ENCODE data around the gene EFHD2. TPM values are rescaled to one million over a fixed set of nuclear protein-coding genes. Genes with fewer than 3 reads are reported as not detected.
A peak's percentile ranks its signal among the peaks of the same experiment; 100 is the strongest.
"Not testable (repeated sequence)": the region's sequence is repeated elsewhere in the genome, so short reads cannot be mapped to it uniquely, and the experiment has no call there.

The EFHD2 gene, protein sequence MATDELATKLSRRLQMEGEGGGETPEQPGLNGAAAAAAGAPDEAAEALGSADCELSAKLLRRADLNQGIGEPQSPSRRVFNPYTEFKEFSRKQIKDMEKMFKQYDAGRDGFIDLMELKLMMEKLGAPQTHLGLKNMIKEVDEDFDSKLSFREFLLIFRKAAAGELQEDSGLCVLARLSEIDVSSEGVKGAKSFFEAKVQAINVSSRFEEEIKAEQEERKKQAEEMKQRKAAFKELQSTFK
- total RNA-seq (2014; rRNA removed; shearing (Covaris generic)) = 52.5 and 60.2 TPM in 2 replicates

- DNase-seq (ENCODE audit: low spot score) = peak; percentile 76
- in situ Hi-C loops (cut with HindIII; ENCODE audit: low sequenced_read_pairs) = no loop called here
Measured at GRCh38 chr1:15409388-15410222, at the start of gene EFHD2. Gene EFHD2, plus strand, starts transcription at chr1:15409888. Its CDS starts 84 bp downstream, at chr1:15409972.

GRCh38 chr1:15360700-15361099, 49.0 kb upstream of the EFHD2 start:
- DNase-seq (ENCODE audit: low spot score) = no peak
- in situ Hi-C loops (cut with HindIII; ENCODE audit: low sequenced_read_pairs) = no loop called here

- DNase-seq (ENCODE audit: low spot score) = no peak
- in situ Hi-C loops (cut with HindIII; ENCODE audit: low sequenced_read_pairs) = no loop called here
Measured at GRCh38 chr1:15362096-15362736, 47.5 kb upstream of the EFHD2 start.

DNA sequence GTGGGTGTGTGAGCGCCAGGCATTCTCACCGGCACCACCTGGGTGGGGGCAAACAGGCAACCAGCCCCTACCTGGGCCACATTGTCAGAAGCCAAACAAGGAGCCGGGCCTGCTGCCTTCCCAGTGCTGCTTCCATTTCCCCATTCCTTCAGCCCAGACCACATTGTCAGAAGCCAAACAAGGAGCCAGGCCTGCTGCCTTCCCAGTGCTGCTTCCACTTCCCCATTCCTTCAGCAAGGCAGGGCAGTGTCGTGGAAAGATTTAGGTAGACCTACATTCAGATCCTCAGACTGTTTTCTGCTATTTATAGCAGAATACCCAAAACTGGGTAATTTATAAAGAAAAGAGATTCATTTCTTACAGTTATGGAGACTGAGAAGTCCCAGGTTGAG, 47.0 kb upstream of the EFHD2 start:
- in situ Hi-C loops (cut with HindIII; ENCODE audit: low sequenced_read_pairs) = no loop called here

GRCh38 chr1:15364740-15365139, 44.9 kb upstream of the EFHD2 start:
- DNase-seq (ENCODE audit: low spot score) = no peak
- in situ Hi-C loops (cut with HindIII; ENCODE audit: low sequenced_read_pairs) = no loop called here

More for the DNA sequence above, 47.0 kb upstream of the EFHD2 start:
- no peak for DNase-seq (ENCODE audit: low spot score)

DNA sequence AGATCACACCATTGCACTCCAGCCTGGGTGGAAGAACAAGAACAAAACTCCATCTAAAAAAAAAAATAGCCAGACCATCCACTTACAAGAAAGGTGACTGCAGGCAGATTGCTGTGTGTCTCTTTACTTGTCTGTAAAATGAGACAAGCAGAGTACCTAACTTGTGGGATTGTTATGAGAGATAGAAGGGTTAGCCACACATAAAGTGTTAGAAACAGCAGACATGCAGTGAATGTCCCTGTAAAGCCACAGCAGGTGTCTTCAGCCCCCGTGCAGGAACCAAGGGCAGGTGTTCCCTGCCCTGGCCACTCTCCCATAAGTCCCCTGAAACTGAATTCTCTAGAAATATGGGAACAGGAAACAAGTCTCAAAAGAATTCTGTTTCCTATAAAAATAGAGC, 40.8 kb upstream of the EFHD2 start:
- DNase-seq (ENCODE audit: low spot score) = no peak
- in situ Hi-C loops (cut with HindIII; ENCODE audit: low sequenced_read_pairs) = no loop called here

- DNase-seq (ENCODE audit: low spot score) = no peak
- in situ Hi-C loops (cut with HindIII; ENCODE audit: low sequenced_read_pairs) = no loop called here
Measured at GRCh38 chr1:15370268-15370667, 39.4 kb upstream of the EFHD2 start.

- DNase-seq (ENCODE audit: low spot score) = peak; percentile 93
- in situ Hi-C loops (cut with HindIII; ENCODE audit: low sequenced_read_pairs) = no loop called here
Measured at GRCh38 chr1:15370781-15371520, 38.7 kb upstream of the EFHD2 start.

DNA sequence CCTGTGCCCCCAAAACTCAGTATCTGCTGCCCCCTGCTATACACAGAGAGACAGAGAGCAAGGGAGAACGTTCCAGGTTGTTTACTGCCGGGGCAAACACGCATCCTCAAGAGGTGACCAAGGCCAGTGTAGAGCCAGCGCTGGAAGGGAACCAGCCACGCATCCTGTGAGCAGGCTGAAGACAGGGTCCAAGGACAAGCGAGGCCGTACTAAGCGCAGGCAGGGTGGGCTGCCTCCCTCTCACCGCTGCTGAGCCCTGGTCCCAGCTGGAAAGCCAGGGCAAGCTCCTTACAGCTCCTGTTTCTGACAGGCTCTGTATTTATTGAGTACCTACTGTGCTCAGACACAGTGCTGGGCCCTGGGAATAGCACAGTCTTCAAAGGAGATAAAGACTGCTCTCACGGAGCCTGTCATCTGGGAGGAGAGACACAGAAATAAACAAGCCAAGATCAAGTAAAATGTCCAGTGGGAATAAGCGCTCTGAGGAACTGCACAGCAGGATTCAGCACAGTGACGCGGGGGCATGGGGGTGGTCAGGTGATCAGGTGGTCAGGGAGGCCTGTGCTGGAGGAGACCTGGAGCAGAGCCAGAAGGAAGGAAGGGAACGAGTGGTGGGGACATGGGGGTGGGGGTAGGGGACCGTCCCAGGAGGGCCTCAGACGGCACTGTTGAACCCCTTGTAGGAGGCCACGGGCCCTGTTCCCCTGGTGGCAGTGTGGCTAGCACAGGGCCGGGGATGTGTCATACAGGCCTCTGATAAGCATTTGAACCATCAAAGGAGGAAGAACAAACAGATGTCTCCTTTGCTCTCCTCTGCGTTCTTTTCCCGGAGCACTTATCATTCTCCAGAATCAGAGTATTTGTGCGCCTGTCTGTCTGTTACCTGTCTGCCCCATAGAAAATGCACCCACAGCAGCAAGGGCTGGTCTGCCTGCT, 37.8 kb upstream of the EFHD2 start:
- DNase-seq (ENCODE audit: low spot score) = no peak
- in situ Hi-C loops (cut with HindIII; ENCODE audit: low sequenced_read_pairs) = no loop called here

- in situ Hi-C loops (cut with HindIII; ENCODE audit: low sequenced_read_pairs) = no loop called here
- DNase-seq (ENCODE audit: low spot score) = no peak
Measured at GRCh38 chr1:15378729-15379128, 31.0 kb upstream of the EFHD2 start.

- DNase-seq (ENCODE audit: low spot score); in situ Hi-C loops (cut with HindIII; ENCODE audit: low sequenced_read_pairs): not testable (repeated sequence)
Measured at GRCh38 chr1:15379151-15379550, 30.5 kb upstream of the EFHD2 start.

DNA sequence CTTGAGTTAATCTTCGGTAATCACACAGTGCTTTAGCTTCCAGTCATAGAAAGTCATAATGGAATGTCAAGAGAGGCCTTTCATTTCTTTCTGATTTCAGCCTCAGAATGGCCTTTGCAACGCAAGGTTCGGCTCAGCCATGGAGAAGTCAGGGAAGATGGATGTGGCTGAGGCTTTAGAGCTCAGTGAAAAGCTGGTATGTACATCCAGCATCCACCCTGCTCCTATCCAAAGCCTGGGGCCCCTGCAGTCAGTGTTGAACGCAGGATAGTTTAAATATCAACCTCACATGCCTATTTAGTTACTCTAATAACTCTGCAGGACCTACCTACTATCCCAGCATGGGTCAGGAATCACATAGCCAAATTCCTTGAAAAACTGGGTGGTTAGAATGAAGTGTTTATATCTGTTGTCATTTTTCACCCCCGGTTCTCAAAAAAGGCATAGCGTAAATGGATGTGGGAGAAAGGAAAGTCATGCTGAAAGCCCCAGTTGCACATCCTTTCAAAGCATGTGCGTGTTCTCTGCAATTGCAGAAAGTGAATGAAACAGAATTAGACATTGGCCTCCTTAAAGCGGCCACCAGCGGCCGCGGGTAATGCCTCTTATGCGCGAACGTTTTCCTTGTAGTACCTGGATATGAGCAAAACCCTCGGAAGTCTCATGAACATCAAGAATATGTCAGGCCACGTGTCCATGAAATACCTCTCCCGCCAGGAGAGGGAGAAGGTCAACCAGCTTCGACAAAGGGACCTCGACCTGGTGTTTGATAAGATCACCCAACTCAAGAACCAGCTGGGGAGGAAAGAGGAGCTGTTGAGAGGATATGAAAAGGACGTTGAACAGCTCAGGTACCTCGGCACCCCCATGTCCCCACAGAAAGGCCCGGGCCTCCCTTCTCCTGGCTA, 28.8 kb upstream of the EFHD2 start:
- no peak for DNase-seq (ENCODE audit: low spot score)
- in situ Hi-C loops (cut with HindIII; ENCODE audit: low sequenced_read_pairs) = no loop called here

DNA sequence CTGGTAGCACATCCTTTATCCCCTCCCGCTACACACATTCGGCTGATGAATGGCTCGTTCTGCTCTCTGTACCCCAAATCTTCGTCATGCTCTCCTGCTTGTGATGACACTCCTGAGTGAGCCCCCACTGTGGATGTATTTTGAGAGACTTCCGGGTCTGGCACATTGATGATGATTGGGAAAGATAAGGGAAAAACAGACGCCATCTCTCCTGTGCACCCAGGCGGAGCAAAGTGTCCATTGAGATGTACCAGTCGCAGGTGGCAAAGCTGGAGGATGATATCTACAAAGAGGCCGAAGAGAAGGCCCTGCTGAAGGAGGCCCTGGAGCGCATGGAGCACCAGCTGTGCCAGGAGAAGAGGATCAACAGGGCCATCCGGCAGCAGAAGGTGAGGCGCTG, 27.9 kb upstream of the EFHD2 start:
- in situ Hi-C loops (cut with HindIII; ENCODE audit: low sequenced_read_pairs) = no loop called here
- no peak for DNase-seq (ENCODE audit: low spot score)

DNA sequence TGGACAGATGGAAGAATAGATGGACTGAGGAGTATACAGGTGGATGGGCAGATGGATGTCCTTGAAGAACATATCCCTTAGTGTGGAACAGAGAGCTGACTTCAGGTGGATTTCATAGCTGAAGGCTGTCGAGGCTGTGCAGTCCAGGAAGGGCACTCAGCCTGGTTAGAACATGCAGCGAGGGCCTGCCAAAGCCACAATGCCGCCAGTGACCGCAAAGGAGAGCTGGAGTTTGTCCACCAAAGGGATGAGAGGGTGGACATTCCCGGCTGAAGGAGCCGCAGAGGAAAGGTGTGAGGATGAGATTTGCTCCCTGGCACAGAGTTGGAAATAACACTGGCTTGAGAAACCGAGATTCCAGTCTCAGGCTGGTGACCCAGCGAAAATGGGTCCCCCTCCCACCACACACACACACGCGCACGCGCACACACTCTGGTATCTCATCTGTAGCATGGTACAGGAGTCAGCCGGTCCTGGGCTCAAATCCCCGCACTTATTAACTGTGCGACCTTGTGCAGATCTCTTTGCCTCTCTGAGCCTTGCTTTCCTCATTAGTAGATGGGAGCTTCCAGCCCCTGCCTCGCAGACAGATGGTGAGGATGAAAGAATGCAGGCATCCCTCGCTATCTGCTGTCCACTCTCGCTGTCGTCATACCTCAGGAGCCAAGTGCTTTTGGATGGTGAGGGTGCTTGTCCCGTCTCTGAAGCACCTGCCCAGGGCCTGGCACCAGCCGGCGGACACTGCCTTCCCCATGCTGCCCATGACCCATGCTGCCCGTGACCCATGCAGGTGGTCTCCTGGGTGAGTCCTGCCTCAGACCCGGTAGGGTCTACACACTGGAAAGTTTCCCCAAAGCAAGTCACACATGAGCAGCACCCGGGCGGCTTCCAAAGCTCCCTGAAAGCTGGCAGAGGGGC, 26.8 kb upstream of the EFHD2 start:
- in situ Hi-C loops (cut with HindIII; ENCODE audit: low sequenced_read_pairs) = no loop called here
- DNase-seq (ENCODE audit: low spot score) = peak; percentile 82

DNA sequence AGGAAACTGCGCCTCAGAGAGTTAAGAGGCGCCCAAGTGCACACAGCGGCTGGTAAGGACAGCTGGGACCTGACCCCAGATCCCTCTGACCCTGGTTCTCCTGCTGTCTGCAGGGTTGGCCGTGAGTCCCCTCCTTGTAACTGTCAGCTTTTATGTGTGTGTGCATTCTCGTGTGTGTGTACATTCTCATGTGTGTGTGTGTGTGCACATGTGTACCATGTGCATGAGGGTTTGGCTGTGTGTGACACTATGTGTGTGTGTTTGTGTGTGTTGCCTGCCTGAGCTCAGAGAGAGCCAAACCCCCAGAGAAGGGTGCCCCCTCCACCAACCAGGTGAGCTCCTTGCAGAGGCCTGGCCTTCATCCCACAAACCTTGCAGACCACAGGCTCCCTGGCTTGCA, 25.9 kb upstream of the EFHD2 start:
- DNase-seq (ENCODE audit: low spot score) = no peak

GRCh38 chr1:15384301-15384901, 25.3 kb upstream of the EFHD2 start:
- in situ Hi-C loops (cut with HindIII; ENCODE audit: low sequenced_read_pairs) = no loop called here
- DNase-seq (ENCODE audit: low spot score) = peak; percentile 61

More for the DNA sequence above, 25.9 kb upstream of the EFHD2 start:
- in situ Hi-C loops (cut with HindIII; ENCODE audit: low sequenced_read_pairs) = no loop called here

Data from G401 (cell line).